Neural crest cell (in vitro differentiated cells): ENCODE measurements around the gene ZNF239. TPM values are rescaled to one million over a fixed set of nuclear protein-coding genes. Genes with fewer than 3 reads are reported as not detected.
"Not testable (repeated sequence)": the region's sequence is repeated elsewhere in the genome, so short reads cannot be mapped to it uniquely, and the experiment has no call there.

Experiments
- DNase-seq: peaks from one replicate; pipeline ENCODE4 v3.0.0; 2021; ENCODE audit warnings: low read depth, mixed read lengths, low spot score
- H3K27ac Mint-ChIP-seq: one replicate; pipeline ENCODE4 v1.8.0; 2021; ENCODE audit warnings: mild to moderate bottlenecking, mixed read lengths; ENCODE audit not compliant: unreplicated experiment
- H3K27me3 Mint-ChIP-seq: 2 replicates; pipeline ENCODE4 v1.8.0; 2021; ENCODE audit warnings: low read depth, mild to moderate bottlenecking, mixed read lengths
- H3K36me3 Mint-ChIP-seq: 2 replicates; pipeline ENCODE4 v1.8.0; 2021; ENCODE audit warnings: low read depth, mild to moderate bottlenecking, mixed read lengths
- H3K4me1 Mint-ChIP-seq: 2 replicates; pipeline ENCODE4 v1.8.0; 2021; ENCODE audit warnings: mixed read lengths
- H3K4me3 Mint-ChIP-seq: one replicate; pipeline ENCODE4 v1.8.0; 2021; ENCODE audit warnings: mild to moderate bottlenecking, mixed read lengths
- H3K9me3 Mint-ChIP-seq: 2 replicates; pipeline ENCODE4 v1.8.0; 2021; ENCODE audit warnings: mixed read lengths
- CTCF ChIP-seq: fragments of 200-600 bp; sonication (generic); conservative IDR thresholded peaks from 2 replicates; pipeline ENCODE4 v1.5.0; 2021; ENCODE audit warnings: antibody characterized with exemption, mild to moderate bottlenecking
- total RNA-seq: library from RNA; stranded (reverse); gene quantifications from 2 replicates; pipeline ENCODE4 v1.2.1, GENCODE V29; 2021

Gene ZNF239
- total RNA-seq, 1 donor from 2014 or later = 11.2 TPM

DNA sequence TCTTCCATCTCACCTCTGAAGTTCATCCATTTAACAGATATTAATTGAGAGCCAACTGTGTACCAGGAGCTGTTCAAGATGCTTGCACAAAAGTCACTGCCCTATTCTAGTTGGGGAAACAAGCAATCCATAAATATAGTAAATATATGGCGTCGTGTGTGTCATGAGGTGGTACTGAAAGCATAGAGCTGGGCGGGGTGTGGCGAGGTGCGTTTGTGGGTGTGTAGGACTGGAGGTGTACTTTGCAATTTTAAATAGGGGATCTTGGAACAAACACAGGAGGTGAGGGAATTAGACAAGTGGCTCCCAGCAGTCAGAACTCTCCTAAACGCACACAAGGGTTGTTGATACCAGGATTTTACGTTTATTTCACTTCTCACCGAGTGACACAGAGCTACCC is 490 bp upstream of the ZNF239 start:
- H3K4me3 Mint-ChIP-seq = peak overlapping the region; percentile 90
- peaks cover 24% of the 10 kb centered on the region for H3K36me3 Mint-ChIP-seq
- no peak for TF ChIP-seq CTCF
- H3K4me1 Mint-ChIP-seq = peaks cover 38% of the 10 kb centered on the region
- no peak overlapping the region for H3K27ac Mint-ChIP-seq
- peaks cover 21% of the 10 kb centered on the region for H3K27me3 Mint-ChIP-seq
- H3K9me3 Mint-ChIP-seq = peaks cover 12% of the 10 kb centered on the region
- DNase-seq = no peak

GRCh38 chr10:43573250-43574000 is 991 bp downstream of the ZNF239 start:
- peaks cover 24% of the 10 kb centered on the region for H3K36me3 Mint-ChIP-seq
- peaks cover 11% of the 10 kb centered on the region for H3K27me3 Mint-ChIP-seq
- H3K9me3 Mint-ChIP-seq = peaks cover 12% of the 10 kb centered on the region
- H3K4me1 Mint-ChIP-seq = peaks cover 38% of the 10 kb centered on the region
- H3K27ac Mint-ChIP-seq = peak overlapping the region; percentile 90
- no peak for TF ChIP-seq CTCF
- peak overlapping the region; percentile 85 for H3K4me3 Mint-ChIP-seq
- no peak for DNase-seq

GRCh38 chr10:43570971-43571370 is 3.4 kb downstream of the ZNF239 start:
- no peak overlapping the region for H3K4me3 Mint-ChIP-seq
- no peak for DNase-seq
- H3K27me3 Mint-ChIP-seq = no peaks in the 10 kb centered on the region
- H3K4me1 Mint-ChIP-seq = peaks cover 38% of the 10 kb centered on the region
- no peak for TF ChIP-seq CTCF
- peaks cover 34% of the 10 kb centered on the region for H3K36me3 Mint-ChIP-seq
- no peak overlapping the region for H3K27ac Mint-ChIP-seq
- peaks cover 9% of the 10 kb centered on the region for H3K9me3 Mint-ChIP-seq

GRCh38 chr10:43569681-43570080 is 4.7 kb downstream of the ZNF239 start:
- no peaks in the 10 kb centered on the region for H3K27me3 Mint-ChIP-seq
- H3K36me3 Mint-ChIP-seq = peaks cover 27% of the 10 kb centered on the region
- peaks cover 2% of the 10 kb centered on the region for H3K9me3 Mint-ChIP-seq
- H3K27ac Mint-ChIP-seq = no peak overlapping the region
- TF ChIP-seq CTCF = no peak
- no peak overlapping the region for H3K4me3 Mint-ChIP-seq
- peaks cover 34% of the 10 kb centered on the region for H3K4me1 Mint-ChIP-seq
- no peak for DNase-seq

GRCh38 chr10:43557214-43557613 is 17.2 kb downstream of the ZNF239 start:
- Mint-ChIP-seq H3K36me3 (peaks cover 85% of the 10 kb centered on the region), H3K27me3 (no peaks in the 10 kb centered on the region)

GRCh38 chr10:43543746-43544145 is 30.7 kb downstream of the ZNF239 start:
- not testable (repeated sequence) for H3K4me1 Mint-ChIP-seq, DNase-seq, H3K9me3 Mint-ChIP-seq, H3K4me3 Mint-ChIP-seq, H3K27me3 Mint-ChIP-seq, H3K36me3 Mint-ChIP-seq, H3K27ac Mint-ChIP-seq

More at GRCh38 chr10:43557214-43557613, 17.2 kb downstream of the ZNF239 start:
- Mint-ChIP-seq H3K4me3 (no peak overlapping the region), H3K4me1 (no peaks in the 10 kb centered on the region), H3K9me3 (peaks cover 27% of the 10 kb centered on the region), H3K27ac (no peak overlapping the region)
- DNase-seq = no peak
- no peak for TF ChIP-seq CTCF
